CD4-positive, alpha-beta T cell treated with Interleukin-10 for 1 hour (primary cell): Measurements from ENCODE around the gene CDR2L.
A peak's percentile ranks its signal among the peaks of the same experiment; 100 is the strongest.
"Not testable (repeated sequence)": the region's sequence is repeated elsewhere in the genome, so short reads cannot be mapped to it uniquely, and the experiment has no call there.

Source experiments
- DNase-seq: peaks from one replicate; pipeline ENCODE4 v3.0.0-alpha.2; 2020

CDR2L gene

GRCh38 chr17:75044716-75045115, 57.3 kb downstream of the CDR2L start:
- DNase-seq, result no peak

- not testable (repeated sequence) for DNase-seq
These were observed 58.5 kb downstream of the CDR2L start for GRCh38 chr17:75045946-75046406.

DNA sequence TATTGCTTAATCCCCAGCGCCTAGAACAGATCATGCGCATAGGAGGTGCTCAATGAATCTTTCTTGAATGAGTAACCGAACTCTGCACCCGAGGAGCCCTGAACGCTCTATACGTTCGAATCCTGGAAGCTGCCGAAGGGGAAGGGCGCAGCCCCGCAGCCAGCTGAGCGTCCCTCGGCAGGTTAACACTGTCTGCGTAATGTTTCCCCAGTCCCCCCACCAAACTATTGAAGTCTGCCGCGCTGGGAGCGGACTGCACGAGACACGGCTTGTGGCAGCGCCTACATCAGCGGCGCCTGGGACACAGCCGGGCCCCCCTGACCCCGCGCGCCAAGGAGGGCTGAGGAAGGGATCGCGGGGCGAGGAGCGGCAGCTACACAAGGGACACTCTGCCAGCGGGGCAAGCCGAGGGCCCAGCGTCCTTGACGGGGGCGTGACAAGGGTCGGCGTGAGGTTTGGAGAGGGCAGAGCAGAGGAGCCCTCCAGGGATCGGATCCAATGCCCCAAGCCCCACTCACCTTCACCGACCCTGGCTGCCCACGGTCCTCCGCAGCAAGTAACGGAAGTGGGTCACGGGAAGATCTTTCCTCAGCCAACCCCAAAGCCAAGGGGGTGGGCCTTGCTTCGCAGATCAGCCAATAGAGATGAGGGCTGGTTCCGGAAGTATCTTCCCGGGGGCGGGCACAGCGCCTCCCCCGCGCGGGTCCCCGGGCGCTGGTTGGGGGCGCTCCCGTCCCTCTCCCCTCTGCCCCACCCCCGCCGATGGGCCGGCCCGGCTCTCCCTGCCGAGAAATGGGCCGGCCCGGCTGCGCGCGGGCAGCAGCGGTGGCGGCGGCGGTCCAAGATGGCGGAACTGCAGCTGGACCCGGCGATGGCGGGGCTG, 59.2 kb downstream of the CDR2L start, which contains the start of the genes ATP5PD and KCTD2:
Gene ATP5PD (minus strand): TSS at position 563 of the 883 bp plus-strand sequence. CDS start 4,319 bp downstream, outside the sequence.
Gene KCTD2 (plus strand): TSS at position 819 of the 883 bp plus-strand sequence. CDS start 26 bp downstream, at position 845.
- peak; percentile 96 for DNase-seq

DNA sequence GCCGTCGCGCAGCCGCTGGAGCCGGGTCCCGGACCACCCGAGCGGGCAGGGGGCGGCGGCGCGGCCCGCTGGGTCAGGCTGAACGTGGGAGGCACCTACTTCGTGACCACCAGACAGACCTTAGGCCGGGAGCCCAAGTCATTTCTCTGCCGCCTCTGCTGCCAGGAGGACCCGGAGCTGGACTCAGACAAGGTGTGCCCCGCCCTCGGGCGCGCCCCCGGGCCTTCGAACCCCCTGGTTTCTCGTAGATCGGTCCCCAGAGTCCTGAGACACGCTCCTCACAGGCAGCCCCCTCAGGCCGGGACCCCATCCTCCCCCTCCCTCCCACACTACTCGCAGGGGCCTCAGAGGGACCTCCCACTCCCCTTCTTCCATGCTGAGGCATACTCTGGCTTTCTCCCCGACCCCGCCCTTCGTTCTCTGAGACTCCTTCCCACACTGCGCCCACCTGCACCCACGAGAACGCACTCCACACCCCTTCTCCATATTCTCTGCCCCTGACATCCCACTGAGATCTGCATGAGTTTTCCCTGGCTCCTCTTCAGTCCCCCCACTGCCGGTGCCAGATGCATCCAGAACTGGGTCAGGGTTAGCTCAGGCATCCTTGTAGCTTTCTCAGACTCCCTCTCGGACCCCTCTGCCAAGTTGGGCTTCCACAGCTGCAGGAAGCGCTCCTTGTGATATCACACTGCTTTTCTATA, 60.1 kb downstream of the CDR2L start:
- DNase-seq, result peak; percentile 30

DNA sequence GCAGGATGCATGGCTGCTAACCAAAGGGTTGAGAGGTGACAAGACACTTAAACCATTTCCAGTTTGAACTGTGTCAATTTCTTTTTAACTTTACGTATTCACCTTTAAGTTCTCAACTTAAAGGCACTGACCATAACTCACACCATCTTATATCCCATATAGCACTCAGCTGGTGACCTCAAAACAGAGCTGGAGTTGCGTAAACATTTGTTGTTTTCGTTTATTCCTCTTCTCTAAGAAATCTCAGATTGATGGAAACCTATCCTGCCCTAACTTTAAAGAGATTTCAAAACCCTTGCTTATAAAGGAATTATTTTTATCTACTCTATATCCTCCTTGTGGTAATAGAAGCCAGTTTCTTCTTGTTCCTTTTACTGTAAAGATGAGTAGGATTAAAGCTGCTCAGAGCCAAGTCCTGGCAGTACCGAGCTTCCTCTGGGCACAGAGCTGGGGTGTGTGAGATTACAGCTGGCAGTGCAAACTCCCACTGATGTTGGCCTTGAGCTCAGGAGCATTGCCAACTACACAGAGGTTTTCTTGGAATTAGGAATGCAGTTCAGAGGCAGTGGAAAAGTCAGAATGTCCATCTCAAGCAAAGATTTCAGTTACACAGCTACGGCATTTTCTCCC, 60.9 kb downstream of the CDR2L start:
- no peak for DNase-seq

DNA sequence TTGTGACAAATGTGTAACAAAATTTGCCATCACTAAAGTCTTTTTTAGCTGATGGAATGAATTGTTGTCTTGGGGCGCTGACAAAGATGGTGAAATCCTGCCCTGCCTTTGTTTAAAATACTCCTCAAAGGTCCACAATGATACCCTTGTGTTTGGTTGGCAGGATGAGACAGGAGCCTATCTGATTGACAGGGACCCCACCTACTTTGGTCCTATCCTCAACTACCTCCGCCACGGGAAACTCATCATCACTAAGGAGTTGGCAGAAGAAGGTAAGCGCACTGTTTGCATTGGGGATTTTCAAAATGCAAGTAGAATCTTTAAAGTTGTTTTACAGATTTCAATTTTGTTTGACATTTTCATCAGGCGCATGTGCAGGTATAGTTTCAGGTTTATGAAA, 61.6 kb downstream of the CDR2L start:
- no peak for DNase-seq

- no peak for DNase-seq
These were observed 62.3 kb downstream of the CDR2L start for GRCh38 chr17:75049706-75050105.

DNA sequence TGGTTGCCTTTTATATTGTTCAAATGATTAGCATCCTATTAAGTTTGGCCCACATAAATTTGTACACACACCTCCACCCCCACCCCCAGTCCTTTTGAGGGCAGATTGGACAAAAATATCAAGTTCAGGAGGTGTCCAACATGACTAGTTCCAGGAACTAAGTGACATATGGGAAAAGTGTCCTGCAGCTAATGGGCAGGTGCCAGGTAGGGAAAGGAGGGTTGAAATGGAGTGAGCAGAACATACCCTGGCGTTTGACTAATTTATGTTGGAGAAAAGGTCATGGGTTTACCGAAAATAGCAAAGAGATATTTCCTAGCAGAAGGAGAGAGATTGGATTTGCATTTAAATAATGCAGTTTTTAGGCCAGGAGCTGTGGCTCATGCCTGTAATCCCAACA, 64.5 kb downstream of the CDR2L start:
- no peak for DNase-seq
